ENCODE data around the gene SGIP1.

SGIP1 gene

DNA sequence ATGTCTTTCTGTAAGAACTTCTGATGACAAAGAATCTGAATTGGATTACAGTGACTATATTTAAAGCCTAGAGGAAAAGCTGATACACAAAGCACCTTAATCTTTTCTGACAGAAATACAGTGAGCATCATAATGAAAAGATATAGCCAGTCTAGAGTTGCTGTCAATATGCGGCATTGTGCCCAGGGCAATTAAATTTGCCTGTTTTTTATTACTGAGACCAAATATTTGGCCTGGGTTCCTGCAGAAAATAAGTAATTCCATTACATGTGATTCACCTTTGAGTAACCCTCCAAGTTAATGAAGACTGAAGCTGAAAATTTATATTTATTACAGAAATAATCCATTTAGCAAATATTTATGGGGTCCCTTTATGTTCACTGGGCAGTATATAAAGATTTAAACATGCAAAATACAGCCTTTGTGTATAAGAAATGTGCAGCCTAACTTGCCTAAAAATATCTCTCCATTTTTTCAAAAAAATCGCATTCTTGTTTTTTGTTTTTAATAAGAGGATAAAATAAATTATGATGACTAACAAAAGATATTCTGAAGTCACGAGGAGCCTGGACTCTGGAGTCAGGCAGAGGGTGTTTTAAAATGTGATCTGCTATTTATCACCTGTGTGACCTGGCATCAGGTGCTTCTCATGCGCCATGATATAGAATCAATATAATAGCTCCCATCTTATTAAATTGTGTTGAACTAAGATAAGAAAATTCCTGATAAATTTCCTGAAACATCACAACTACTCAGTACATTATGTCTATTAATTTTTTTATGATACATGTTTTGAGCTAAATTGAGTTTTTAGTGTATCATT, 83.6 kb downstream of the SGIP1 start:
- no peak for DNase-seq

DNA sequence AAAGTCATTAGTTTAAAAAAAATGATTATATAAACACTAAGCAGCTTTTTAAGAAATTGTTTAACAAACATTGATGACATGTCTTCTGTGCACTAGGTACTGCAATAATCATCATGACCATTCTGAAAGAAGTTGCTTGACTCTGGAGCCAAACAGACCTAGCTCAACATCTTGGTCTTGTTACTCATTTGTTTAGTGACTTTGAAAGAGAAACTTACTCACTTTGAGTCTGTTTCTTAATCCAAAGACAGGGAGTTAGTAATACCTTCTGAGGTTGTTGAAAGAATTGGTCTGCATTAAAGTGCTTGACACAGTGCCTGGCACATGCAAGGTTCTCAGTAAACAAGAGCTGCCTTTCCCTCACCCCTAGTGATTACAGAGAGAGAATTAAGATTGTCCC, 84.4 kb downstream of the SGIP1 start:
- no peak for DNase-seq

DNA sequence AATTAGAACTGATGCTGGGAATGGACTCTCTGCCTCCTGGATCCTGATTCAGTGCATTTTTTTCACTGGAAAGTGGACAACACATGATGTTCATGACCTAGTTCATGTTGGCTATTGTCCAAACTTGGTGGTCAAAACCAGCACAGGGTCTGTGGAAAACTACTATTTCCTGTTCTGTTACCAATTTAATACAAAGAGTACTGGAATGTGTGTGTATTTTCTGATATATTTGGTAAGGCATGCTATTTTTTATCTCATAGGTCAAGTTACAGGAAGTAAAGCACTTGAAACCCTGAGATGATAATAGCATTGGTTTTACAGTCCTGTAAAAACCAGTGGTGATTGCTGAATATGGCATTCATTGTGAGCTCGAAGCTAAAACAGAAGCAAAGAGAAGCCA, 89.9 kb downstream of the SGIP1 start:
- no peak for DNase-seq

DNA sequence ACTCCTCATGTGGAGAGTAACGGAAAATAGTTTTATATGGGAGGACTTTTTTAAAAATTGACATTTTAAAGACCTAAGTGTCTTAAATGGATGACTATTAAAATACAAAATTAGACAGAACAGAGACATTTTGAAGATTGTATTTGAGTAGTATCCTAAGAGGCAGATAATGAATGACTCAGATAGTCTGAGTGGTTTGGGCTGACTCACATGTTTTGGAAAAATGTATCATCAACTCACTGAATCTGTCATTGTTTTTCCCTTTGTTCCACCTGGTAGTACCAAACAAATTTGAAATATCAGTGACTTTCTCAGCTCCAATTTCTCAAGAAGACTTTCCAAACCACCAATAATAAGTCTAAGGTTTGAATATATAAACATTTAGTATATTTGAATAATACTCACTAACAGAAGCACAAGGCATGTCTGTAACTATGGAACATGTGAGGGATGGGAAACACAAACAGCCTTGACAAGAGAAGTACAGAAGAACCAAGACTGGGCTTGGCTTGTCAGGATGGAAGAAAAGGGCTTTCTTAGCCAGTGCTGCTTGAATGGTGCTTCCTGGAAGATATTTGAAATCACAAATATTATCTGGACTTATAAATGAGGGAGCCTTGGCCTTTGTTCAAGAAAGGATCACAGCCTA, 90.6 kb downstream of the SGIP1 start:
- no peak for DNase-seq

DNA sequence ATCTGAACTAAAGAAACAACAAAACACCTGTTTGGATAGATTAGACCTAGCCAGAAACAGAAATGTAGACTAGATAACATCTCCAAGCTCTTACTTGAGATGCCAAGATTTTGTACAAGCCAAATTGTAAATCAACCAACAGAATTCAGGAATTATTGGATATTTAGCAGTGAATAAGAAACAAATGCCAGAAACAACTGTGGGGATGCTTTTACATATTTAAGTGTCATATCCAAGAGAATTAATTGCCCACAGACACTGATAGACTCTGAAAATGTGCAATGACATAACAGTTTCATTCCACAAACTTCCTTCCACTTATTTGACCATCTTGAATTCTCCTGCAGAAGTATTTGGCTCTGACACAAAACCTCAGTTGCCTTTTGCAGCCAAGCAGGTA, 92.3 kb downstream of the SGIP1 start:
- DNase-seq = no peak

DNA sequence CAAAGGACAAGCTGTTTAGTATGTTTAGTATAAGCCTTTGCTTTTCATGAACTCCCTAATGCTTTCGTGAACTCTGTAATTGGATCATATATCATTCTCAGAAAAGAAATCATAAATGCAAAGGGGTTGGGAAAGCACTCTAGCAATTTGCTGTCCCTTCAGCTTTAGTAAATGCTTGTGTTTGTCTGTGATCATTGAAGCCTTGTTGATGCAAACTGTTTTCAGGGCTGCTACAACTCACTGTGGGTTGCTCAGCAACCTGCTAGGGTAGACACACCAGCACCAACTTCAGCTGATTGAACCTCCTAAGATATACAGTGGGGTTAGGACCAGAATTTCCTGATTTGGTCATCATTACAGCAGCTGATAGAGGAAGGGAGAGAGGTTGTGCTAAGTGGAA, 95.0 kb downstream of the SGIP1 start:
- no peak for DNase-seq

DNA sequence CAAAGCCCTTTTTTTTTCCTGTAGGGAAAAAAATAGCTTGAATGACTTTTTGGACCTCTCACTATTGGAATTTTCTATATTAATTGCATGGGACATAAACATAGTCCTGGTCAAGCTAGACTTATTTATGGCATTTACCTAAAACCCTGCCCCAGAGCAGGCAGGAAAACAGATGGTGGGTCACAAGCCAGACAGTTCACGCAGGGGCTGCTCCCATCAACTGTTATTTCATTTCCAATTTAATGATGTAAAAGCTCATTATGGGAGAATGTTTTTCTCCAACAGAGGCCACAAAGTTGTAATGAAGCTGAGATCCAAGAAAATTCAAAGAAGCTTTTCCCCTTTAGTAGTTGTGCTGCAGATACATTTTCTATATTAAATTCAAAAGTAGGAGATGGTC, 99.2 kb downstream of the SGIP1 start:
- DNase-seq = no peak

DNA sequence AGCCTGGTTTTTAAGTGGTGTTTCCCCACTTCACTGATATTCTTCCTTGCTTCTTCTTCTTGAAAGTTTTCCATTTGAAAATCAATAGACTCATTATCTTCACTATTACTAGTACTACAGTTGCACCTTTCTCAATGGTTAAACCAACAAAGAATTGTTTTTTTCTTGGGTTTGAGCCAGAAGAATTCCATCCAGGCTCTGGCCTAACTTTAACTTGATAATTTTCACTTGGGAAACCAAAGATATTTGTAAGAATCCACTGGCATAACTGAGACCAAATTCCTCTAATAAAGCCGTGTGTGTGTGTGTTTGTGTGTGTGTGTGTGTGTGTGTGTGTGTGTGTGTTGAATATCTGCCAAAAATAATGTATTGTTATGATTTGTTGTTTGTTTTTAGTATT, 103.2 kb downstream of the SGIP1 start:
- no peak for DNase-seq

DNA sequence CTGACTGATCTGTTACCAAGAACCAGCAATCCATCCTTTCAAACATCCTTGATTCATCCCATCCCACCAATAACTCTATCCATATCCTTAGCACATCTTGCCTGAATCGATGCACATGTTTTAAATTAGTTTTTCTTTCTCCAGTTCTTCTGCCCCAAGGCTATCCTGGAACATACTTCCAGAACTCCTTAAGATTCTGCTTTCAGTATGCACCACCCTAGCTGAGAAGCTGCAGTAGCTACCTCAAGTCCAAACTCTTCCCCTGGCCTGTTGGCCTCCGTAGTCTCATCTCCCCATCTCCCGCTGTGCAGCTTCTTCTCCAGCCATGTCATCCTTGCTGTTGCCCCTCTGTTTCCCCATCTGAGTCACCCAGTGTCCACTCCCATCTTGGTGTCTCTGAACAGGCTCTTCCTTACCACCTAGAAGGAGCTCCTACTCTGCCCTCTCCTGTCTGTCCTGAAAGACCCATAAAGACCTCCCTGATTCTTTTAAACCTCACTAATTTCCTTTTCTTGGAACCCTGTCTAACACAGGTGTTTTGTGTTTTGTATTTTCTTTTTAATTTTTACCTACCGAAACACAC, 108.0 kb downstream of the SGIP1 start:
- no peak for DNase-seq

DNA sequence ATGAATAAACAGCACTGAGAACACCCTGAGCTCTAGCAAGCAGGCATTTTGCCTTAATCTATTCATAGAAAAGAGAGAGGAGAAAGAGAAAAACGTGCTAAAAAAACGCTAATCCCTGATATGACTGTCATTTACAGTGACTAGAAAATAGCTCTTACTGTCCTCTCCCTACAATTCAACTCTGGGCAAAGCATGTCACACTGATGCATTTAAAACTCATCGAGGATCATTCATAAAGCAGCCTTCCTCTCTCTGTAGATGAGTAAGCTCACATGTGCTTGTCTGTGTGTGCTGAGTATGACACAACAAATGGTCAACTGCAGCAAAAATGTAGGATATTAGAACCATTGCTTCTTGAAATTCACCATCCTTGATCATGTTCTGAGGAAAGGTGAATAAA, 109.0 kb downstream of the SGIP1 start:
- DNase-seq = no peak

DNA sequence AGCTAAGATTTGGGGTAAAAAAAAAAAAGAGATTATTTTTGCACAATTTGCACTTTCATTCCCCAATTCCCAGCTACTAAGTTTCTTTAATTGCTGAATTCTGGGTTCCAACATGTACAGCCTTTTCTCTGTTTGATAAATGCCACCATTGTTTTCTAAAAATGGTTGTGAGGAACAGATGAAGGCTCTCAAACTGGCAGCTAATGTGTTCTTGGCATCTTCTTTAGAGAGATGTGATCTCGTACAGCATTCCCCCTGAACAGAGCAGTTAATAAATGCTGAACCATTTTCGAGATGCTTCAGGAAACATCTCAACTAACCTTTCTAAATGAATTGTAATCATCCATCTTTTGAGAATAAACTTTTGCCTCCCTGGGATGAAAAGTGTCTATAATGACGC, 110.4 kb downstream of the SGIP1 start:
- DNase-seq = no peak

DNA sequence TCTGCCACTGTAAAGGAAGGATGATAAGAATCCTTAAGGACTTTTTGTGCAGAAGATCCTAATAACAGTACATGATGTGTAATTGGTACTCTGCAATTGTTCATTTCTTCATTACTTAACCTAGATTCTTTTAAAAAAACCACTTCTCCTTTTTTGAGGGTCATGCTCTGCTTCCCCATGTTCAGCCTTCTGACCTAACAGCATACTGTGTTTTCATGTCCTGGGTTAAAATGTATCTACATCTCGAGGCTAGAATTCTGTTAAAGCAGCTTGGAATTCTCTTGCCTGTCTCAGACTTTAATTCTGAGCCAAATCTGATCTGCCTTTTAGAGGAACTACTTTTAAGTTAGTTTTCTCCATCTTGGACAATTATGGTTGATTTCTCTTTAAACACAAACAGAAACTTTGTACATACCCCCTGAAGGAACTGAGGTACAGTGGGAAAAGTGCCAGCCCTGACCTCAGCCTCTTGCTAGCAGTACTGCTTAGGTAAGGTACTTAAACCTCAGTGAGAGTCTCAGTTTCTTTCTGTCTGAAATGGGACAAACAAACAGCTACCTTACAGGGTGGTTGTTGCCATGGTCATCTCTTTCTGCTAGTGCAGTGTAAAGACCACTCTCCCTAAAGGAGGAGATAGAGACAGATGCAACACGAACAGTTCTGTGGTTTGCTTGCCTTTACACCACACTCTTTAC, 115.1 kb downstream of the SGIP1 start:
- DNase-seq = no peak

DNA sequence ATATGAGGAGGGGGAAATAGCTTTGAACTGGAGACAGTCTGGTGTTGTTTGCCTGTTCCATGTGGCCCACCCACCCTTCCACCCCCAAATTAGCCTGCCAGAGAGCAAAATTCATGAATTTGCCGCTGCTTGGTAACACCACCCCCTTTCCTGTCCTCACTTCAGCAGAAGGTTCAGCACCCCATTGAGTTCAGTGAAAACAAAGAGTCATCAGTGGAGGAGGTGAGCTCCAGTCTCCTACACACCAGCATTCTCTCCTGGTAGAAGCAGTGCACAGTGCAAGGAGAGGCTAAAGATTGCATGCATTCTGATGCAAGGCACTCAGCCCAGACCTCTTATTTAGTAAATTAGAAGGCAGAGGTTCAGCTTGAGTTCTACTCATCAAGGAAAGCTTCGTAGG, 118.6 kb downstream of the SGIP1 start:
- DNase-seq = no peak

DNA sequence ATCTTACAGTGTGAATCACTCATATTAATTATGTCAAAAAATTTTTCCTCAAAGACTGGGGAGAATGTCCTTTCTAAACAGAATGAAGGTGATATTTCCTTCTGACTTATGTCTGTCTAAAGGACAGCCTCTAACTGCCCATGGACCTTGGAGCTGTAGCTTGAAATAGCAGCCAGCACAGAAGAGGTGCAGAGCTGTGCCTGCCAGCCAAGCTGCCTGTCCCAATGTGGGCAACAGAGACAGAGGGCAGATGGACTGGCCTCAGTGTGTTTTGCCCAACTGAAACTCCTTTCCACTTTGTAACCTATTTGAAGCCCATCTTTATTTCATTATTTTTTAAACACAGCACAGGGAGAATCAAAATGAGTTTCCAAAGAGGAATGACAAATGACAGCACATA, 120.7 kb downstream of the SGIP1 start:
- DNase-seq = no peak

DNA sequence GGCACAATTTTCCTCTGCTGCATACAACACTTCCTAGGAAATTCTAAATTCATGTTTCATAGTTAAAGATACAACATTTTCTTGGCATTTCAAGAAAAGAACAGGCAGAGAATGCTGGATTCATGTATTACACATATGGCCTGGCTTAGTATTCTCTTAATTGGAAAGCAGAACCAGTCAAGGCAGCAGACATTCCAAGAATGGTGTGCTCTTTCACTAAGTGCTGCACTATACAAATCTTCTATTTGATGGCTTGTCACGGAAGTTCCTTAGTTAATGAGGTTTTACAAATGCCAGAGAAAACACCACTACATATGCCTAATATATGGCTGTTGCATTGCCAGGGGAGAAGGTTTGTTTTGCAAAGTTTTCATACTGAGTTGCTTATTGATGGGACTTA, 137.5 kb downstream of the SGIP1 start:
- DNase-seq = no peak

DNA sequence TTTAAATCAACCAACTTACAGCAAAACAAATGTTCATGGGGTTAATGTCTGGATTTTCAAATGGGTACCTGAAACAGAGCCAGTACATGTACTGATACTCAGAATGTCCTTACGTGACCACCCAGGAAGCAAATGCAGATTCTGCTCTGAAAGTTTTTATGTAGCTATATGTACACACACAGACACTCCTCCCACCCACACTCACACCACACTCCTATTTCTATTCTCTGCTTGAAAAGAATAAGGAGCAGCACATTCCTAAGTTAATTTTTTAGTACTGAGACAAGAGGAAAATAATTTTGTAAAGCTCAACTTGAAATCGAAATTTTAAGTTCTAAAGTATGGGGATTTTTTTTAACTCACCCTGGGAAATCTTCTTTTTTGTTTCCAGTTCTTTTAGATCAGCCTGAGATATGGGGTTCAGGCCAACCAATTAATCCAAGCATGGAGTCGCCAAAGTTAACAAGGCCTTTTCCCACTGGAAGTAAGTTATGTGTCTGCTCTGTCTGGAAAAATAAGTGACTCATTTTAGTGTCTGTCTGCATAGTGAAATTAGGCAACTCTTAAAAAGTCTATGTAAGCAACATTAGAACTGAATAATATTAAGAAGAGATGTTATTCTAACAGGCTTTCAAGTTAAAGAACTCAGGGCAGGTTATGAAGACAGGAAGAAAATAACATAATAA, 142.8 kb downstream of the SGIP1 start:
- no peak for DNase-seq

DNA sequence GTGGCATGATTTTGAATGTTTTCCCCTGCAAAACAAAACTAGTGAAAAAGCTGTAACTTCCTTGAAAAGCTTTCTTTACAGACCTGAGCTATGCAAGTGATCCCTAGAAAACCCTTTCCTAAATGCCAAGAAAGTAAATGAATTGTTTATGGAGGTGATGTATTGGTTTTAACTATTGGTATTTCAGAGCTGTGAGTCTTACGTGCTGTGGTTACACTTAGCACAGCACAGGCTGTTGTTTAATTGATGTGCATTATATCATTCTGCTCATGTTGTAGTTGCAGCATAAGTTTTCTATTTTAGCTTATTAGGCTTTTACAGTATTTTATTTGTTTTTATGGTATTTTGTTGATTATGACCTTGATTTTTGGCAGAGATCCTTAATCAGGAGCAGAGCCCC, 144.2 kb downstream of the SGIP1 start:
- DNase-seq = no peak

DNA sequence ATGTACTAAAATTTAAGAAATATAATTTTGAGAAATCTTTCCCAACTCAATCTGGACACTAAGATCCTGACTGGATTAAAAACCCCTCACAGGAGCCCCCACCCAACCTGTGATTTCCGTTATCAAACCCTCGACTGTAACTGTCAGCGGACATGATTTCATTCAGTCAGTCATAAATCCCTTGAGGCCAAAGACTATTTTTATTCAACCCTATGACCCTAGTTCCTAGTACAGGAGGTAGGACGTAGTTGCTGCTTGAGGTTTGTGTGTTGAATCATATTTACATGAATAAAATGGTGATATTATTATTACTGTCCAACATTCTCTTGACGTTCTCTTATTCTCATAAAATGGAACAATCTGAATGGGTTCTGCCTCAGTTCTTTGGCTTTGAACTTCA, 145.2 kb downstream of the SGIP1 start:
- DNase-seq = no peak

DNA sequence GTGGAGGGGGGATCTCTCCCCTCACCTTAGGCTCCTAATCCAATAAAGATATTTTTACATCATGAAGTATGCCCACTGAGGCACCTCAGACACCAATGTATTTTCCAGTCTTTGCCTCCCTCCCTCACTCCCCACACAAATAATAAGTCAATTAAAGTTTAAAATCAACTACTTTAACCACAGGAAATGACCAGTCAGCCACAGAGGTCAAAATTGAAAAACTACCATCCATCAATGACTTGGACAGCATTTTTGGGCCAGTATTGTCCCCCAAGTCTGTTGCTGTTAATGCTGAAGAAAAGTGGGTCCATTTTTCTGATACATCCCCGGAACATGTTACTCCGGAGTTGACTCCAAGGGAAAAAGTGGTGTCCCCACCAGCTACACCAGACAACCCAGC, 147.7 kb downstream of the SGIP1 start:
- DNase-seq = no peak

DNA sequence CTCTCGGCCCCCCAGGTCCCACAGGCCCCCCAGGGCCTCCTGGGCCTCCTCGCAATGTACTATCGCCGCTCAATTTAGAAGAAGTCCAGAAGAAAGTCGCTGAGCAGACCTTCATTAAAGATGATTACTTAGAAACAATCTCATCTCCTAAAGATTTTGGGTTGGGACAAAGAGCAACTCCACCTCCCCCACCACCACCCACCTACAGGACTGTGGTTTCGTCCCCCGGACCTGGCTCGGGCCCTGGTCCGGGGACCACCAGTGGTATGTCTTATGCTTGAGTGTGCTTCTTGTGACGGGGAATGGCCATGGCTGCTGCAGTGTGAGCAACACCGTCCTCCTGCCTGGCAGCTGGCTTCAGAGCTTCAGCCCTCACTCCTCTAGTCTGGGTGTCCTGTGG, 148.2 kb downstream of the SGIP1 start:
- DNase-seq = no peak

DNA sequence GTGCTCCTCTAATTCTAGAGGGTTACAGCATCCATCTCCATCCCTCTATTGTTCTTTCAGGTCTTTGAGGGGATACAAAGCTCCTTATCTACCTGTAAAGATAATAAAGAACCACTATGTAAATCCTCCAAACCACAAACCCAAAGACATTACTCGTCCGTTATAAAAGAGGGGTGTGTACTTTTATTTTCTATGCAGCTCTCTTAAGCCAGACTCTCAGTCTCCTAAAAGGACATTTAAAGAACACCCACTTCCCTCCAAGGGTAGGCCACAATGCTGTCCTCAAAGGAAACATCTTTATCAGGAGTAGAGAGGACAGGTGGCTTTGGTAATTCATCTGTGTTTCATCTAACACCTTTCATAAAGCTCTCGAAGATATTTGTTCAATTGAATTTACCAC, 150.4 kb downstream of the SGIP1 start:
- no peak for DNase-seq

DNA sequence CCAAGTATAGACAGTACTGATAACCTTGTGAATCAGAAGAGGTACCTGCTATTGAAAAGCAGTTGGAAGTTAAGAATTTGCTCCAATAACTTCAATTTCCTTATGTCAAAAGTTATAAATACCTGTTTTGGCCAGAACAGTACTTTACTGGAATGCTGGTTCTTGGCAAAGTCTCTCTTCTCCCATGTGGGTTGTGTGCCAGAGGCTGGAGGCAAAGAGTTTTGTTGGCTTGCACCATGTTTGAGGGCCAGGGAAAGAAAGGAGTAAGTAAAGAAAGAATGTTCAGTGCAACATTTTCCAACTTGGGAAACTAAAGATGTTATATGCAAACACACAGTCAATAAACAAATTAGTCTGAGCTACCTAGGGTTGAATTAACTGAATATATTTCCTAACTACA, 151.3 kb downstream of the SGIP1 start:
- no peak for DNase-seq

DNA sequence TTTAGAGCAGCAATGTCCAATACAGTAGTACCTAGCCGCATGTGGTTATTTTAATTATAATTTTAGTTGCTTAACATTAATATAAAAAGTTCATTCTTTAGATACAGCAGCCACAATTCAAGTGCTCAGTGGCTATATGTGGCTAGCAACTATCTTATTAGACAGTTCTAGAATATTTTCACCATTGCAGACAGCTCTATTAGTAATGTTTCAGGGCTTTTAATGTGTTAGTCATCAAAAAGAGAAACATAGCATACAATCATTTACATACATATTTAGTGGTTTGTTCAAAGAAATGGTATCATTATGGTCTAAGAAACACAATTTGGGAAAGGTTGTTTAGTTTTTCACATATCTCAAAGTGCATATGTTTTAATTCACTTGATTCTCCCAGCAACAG, 151.7 kb downstream of the SGIP1 start:
- no peak for DNase-seq

Measured in left hindlimb (tissue), 1 donor.